ENCODE measurements around the gene CLEC18B. TPM values are rescaled to one million over a fixed set of nuclear protein-coding genes. Genes with fewer than 3 reads are reported as not detected.
"Not testable (repeated sequence)": the region's sequence is repeated elsewhere in the genome, so short reads cannot be mapped to it uniquely, and the experiment has no call there.

The CLEC18B gene
- total and polyA plus RNA-seq, 4 donors, result 0.21 to 1.3 (median 0.43) TPM; not detected in 1

- no peaks in the 10 kb centered on the region for H3K36me3 ChIP-seq (ENCODE audit: control insufficient read depth in 4 of 4, insufficient read depth in 3 of 4, low read depth in 1 of 4, low read length in 3 of 4)
- no peaks in the 10 kb centered on the region for H3K4me1 ChIP-seq (ENCODE audit: control insufficient read depth in 4 of 4, insufficient read depth in 4 of 4, low read length in 3 of 4)
- no peak overlapping the region for H3K4me3 ChIP-seq (ENCODE audit: low read depth in 1 of 3, low read length in 3 of 3)
- H3K9me3 ChIP-seq (ENCODE audit: control insufficient read depth in 4 of 4, low read length in 3 of 4), result no peaks in the 10 kb centered on the region
- DNase-seq (ENCODE audit: low spot score), result no peak
- H3K27ac ChIP-seq (ENCODE audit: low read depth in 1 of 2, low read length in 2 of 2), result no peak overlapping the region
- TF ChIP-seq GABPA (IDR thresholded peaks at IDR 0.05 in 1 of 2, conservative IDR thresholded peaks at IDR 0.05 in 1 of 2) (no peak), SP1 (IDR thresholded peaks at IDR 0.05) (no peak), FOXA1 (IDR thresholded peaks at IDR 0.05) (no peak), RAD21 (IDR thresholded peaks at IDR 0.05) (no peak), JUND (IDR thresholded peaks at IDR 0.05) (no peak), ATF3 (IDR thresholded peaks at IDR 0.05) (no peak), EGR1 (IDR thresholded peaks at IDR 0.05; ENCODE audit: low read depth in 2 of 2) (no peak), HNF4G (IDR thresholded peaks at IDR 0.05) (no peak), YY1 (IDR thresholded peaks at IDR 0.05) (no peak), NR2F2 (IDR thresholded peaks at IDR 0.05) (no peak), FOXA2 (IDR thresholded peaks at IDR 0.05) (no peak)
- TF ChIP-seq, protein P1, sequence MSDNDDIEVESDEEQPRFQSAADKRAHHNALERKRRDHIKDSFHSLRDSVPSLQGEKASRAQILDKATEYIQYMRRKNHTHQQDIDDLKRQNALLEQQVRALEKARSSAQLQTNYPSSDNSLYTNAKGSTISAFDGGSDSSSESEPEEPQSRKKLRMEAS (IDR thresholded peaks at IDR 0.05), result no peak
- TF ChIP-seq, protein P2, sequence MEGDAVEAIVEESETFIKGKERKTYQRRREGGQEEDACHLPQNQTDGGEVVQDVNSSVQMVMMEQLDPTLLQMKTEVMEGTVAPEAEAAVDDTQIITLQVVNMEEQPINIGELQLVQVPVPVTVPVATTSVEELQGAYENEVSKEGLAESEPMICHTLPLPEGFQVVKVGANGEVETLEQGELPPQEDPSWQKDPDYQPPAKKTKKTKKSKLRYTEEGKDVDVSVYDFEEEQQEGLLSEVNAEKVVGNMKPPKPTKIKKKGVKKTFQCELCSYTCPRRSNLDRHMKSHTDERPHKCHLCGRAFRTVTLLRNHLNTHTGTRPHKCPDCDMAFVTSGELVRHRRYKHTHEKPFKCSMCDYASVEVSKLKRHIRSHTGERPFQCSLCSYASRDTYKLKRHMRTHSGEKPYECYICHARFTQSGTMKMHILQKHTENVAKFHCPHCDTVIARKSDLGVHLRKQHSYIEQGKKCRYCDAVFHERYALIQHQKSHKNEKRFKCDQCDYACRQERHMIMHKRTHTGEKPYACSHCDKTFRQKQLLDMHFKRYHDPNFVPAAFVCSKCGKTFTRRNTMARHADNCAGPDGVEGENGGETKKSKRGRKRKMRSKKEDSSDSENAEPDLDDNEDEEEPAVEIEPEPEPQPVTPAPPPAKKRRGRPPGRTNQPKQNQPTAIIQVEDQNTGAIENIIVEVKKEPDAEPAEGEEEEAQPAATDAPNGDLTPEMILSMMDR (IDR thresholded peaks at IDR 0.05; ENCODE audit: low read depth, low read length, missing input control), result no peak
- TF ChIP-seq, protein P3, sequence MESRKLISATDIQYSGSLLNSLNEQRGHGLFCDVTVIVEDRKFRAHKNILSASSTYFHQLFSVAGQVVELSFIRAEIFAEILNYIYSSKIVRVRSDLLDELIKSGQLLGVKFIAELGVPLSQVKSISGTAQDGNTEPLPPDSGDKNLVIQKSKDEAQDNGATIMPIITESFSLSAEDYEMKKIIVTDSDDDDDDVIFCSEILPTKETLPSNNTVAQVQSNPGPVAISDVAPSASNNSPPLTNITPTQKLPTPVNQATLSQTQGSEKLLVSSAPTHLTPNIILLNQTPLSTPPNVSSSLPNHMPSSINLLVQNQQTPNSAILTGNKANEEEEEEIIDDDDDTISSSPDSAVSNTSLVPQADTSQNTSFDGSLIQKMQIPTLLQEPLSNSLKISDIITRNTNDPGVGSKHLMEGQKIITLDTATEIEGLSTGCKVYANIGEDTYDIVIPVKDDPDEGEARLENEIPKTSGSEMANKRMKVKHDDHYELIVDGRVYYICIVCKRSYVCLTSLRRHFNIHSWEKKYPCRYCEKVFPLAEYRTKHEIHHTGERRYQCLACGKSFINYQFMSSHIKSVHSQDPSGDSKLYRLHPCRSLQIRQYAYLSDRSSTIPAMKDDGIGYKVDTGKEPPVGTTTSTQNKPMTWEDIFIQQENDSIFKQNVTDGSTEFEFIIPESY (IDR thresholded peaks at IDR 0.05), result no peak
- H3K9ac ChIP-seq (ENCODE audit: low read depth in 1 of 2, low read length in 2 of 2), result no peak overlapping the region
- H3K27me3 ChIP-seq (ENCODE audit: control insufficient read depth in 4 of 4, insufficient read depth in 4 of 4, low read length in 3 of 4), result no peaks in the 10 kb centered on the region
- 80% methylated on average over 5 of the region's 5 CpGs for whole genome bisulfite sequencing
Observed at GRCh38 chr16:74431516-74431915, 10.2 kb upstream of the CLEC18B start.

DNA sequence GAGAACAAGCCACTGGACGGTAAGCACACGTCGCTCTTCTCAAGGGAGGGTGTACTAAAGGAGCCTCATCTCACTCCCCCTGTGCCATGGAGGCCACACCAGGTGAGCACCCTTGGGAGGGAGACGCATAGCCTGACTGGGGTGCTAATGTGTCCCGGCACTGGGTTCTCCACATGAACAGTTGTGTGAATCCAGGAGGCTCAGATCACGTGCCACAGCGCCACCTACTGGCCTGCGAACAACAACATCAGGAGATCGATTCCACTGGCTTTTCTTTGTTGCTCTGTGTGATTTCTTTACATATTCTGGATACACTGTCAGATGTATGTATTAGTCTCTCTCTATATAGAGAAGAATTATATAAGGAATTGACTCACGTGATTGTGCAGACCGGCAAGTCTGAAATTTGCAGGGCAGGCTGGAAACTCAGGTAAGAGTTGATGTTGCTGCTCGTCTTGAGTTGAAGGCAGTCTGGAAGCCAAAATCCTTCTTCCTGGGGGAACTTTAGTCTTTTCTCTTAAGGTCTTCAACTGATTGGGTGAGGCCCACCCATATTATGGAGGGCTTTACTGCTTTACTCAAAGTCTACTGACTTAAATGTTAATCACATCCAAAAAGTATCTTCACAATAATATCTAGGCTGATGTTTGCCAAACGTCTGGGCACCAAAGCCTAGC lies 8.9 kb upstream of the CLEC18B start:
- WGBS, result 32% methylated on average over 13 of the region's 13 CpGs
- not testable (repeated sequence) for H3K9me3 ChIP-seq (ENCODE audit: control insufficient read depth in 4 of 4, low read length in 3 of 4); H3K4me3 ChIP-seq (ENCODE audit: low read depth in 1 of 3, low read length in 3 of 3); H3K27ac ChIP-seq (ENCODE audit: low read depth in 1 of 2, low read length in 2 of 2); H3K36me3 ChIP-seq (ENCODE audit: control insufficient read depth in 4 of 4, insufficient read depth in 3 of 4, low read depth in 1 of 4, low read length in 3 of 4); H3K9ac ChIP-seq (ENCODE audit: low read depth in 1 of 2, low read length in 2 of 2); H3K4me1 ChIP-seq (ENCODE audit: control insufficient read depth in 4 of 4, insufficient read depth in 4 of 4, low read length in 3 of 4); H3K27me3 ChIP-seq (ENCODE audit: control insufficient read depth in 4 of 4, insufficient read depth in 4 of 4, low read length in 3 of 4)
- TF ChIP-seq, protein P2 (IDR thresholded peaks at IDR 0.05; ENCODE audit: low read depth, low read length, missing input control), result peak; percentile 54
- peak; percentile 73 to 79 for TF ChIP-seq RAD21 (IDR thresholded peaks at IDR 0.05)
- DNase-seq (ENCODE audit: low spot score), result peak; percentile 41

DNA sequence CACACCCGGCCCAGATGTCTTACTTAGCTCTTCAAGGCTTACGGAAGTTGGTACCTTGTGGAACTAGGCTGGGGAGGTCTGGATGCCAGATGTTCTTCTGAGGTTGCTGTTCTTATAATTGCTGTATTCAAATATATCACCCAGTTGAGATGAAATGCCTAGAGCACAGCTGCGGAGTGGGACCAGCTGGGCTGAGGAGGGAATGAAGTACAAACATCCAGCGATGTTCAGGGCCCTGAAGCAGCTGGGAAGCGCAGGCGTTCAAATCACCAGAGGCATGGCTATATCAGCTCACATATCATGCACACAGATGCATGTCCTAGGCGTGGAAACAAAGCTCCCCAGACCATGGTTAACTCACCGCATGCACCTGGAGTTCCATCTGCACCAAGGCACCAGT lies 7.2 kb upstream of the CLEC18B start:
- not testable (repeated sequence) for H3K27ac ChIP-seq (ENCODE audit: low read depth in 1 of 2, low read length in 2 of 2); H3K4me3 ChIP-seq (ENCODE audit: low read depth in 1 of 3, low read length in 3 of 3); H3K9ac ChIP-seq (ENCODE audit: low read depth in 1 of 2, low read length in 2 of 2); H3K9me3 ChIP-seq (ENCODE audit: control insufficient read depth in 4 of 4, low read length in 3 of 4); H3K4me1 ChIP-seq (ENCODE audit: control insufficient read depth in 4 of 4, insufficient read depth in 4 of 4, low read length in 3 of 4); DNase-seq (ENCODE audit: low spot score); H3K36me3 ChIP-seq (ENCODE audit: control insufficient read depth in 4 of 4, insufficient read depth in 3 of 4, low read depth in 1 of 4, low read length in 3 of 4); H3K27me3 ChIP-seq (ENCODE audit: control insufficient read depth in 4 of 4, insufficient read depth in 4 of 4, low read length in 3 of 4)
- 92% methylated on average over 4 of the region's 8 CpGs for WGBS

DNA sequence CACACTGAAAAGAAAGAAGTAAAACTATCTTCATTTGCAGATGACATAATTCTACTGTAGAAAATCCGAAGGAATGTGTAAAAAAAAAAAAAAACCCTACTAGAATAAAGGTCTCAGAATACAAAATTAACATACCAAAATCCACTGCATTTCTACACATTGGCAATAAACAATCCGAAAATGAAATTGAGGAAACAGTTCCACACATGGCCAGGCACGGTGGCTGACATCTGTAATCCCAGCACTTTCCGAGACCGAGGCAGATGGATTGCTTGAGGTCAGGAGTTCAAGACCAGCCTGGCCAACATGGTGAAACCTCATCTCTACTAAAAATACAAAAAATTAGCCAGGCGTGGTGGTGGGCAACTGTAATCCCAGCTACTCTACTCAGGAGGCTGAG lies 4.5 kb upstream of the CLEC18B start:
- not testable (repeated sequence) for H3K27ac ChIP-seq (ENCODE audit: low read depth in 1 of 2, low read length in 2 of 2); H3K4me3 ChIP-seq (ENCODE audit: low read depth in 1 of 3, low read length in 3 of 3); H3K4me1 ChIP-seq (ENCODE audit: control insufficient read depth in 4 of 4, insufficient read depth in 4 of 4, low read length in 3 of 4)

More for the DNA sequence above, 4.5 kb upstream of the CLEC18B start:
- 83% methylated on average over 6 of the region's 6 CpGs for WGBS
- H3K9ac ChIP-seq (ENCODE audit: low read depth in 1 of 2, low read length in 2 of 2); DNase-seq (ENCODE audit: low spot score); H3K27me3 ChIP-seq (ENCODE audit: control insufficient read depth in 4 of 4, insufficient read depth in 4 of 4, low read length in 3 of 4); H3K36me3 ChIP-seq (ENCODE audit: control insufficient read depth in 4 of 4, insufficient read depth in 3 of 4, low read depth in 1 of 4, low read length in 3 of 4); H3K9me3 ChIP-seq (ENCODE audit: control insufficient read depth in 4 of 4, low read length in 3 of 4): not testable (repeated sequence)

Measured in liver (tissue), 9 donors.